Activated naive CD8-positive, alpha-beta T cell treated with anti-CD3 and anti-CD28 coated beads, Interleukin-2, amount 50 U/mL, for 16 hours (primary cell): Measurements from ENCODE around the gene CUBN.

ENCODE experiments used
- DNase-seq: peaks from one replicate; pipeline ENCODE4 v3.0.0-alpha.2; 2020; ENCODE audit warnings: low read depth, low spot score

The CUBN gene

GRCh38 chr10:17073725-17074540, 55.7 kb downstream of the CUBN start:
- DNase-seq: no peak

GRCh38 chr10:17068953-17069352, 60.7 kb downstream of the CUBN start:
- DNase-seq: no peak

- no peak for DNase-seq
Observed at GRCh38 chr10:17067376-17068264, 62.0 kb downstream of the CUBN start.

- DNase-seq: no peak
Observed at GRCh38 chr10:17066807-17067206, 62.8 kb downstream of the CUBN start.

GRCh38 chr10:17066000-17066399, 63.6 kb downstream of the CUBN start:
- no peak for DNase-seq

GRCh38 chr10:17065273-17065672, 64.3 kb downstream of the CUBN start:
- DNase-seq: no peak

GRCh38 chr10:17064435-17064834, 65.2 kb downstream of the CUBN start:
- no peak for DNase-seq

- no peak for DNase-seq
Observed at GRCh38 chr10:17062955-17063484, 66.6 kb downstream of the CUBN start.

GRCh38 chr10:17062493-17062892, 67.1 kb downstream of the CUBN start:
- DNase-seq: no peak

- no peak for DNase-seq
Observed at GRCh38 chr10:17062009-17062408, 67.6 kb downstream of the CUBN start.

GRCh38 chr10:17061418-17061817, 68.2 kb downstream of the CUBN start:
- no peak for DNase-seq

GRCh38 chr10:17060289-17060688, 69.3 kb downstream of the CUBN start:
- no peak for DNase-seq

GRCh38 chr10:17059197-17059688, 70.4 kb downstream of the CUBN start:
- DNase-seq: no peak

GRCh38 chr10:17058093-17058492, 71.5 kb downstream of the CUBN start:
- no peak for DNase-seq

- no peak for DNase-seq
Observed at GRCh38 chr10:17056781-17057428, 72.7 kb downstream of the CUBN start.

- no peak for DNase-seq
Observed at GRCh38 chr10:17053513-17053912, 76.1 kb downstream of the CUBN start.

GRCh38 chr10:17053061-17053460, 76.5 kb downstream of the CUBN start:
- DNase-seq: no peak

- DNase-seq: no peak
Observed at GRCh38 chr10:17051851-17052250, 77.8 kb downstream of the CUBN start.

- DNase-seq: no peak
Observed at GRCh38 chr10:17049195-17049594, 80.4 kb downstream of the CUBN start.

- DNase-seq: no peak
Observed at GRCh38 chr10:17047908-17048307, 81.7 kb downstream of the CUBN start.

GRCh38 chr10:17046989-17047388, 82.6 kb downstream of the CUBN start:
- DNase-seq: no peak

- no peak for DNase-seq
Observed at GRCh38 chr10:17043586-17043985, 86.0 kb downstream of the CUBN start.
